ENCODE data around the gene ALG14. TPM values are rescaled to one million over a fixed set of nuclear protein-coding genes. Genes with fewer than 3 reads are reported as not detected.

ALG14 gene
- total RNA-seq, 1 donor from 2014 or later: 7.5 TPM

GRCh38 chr1:94976971-94977548 is 95.7 kb downstream of the ALG14 start:
- TF ChIP-seq, protein P1, sequence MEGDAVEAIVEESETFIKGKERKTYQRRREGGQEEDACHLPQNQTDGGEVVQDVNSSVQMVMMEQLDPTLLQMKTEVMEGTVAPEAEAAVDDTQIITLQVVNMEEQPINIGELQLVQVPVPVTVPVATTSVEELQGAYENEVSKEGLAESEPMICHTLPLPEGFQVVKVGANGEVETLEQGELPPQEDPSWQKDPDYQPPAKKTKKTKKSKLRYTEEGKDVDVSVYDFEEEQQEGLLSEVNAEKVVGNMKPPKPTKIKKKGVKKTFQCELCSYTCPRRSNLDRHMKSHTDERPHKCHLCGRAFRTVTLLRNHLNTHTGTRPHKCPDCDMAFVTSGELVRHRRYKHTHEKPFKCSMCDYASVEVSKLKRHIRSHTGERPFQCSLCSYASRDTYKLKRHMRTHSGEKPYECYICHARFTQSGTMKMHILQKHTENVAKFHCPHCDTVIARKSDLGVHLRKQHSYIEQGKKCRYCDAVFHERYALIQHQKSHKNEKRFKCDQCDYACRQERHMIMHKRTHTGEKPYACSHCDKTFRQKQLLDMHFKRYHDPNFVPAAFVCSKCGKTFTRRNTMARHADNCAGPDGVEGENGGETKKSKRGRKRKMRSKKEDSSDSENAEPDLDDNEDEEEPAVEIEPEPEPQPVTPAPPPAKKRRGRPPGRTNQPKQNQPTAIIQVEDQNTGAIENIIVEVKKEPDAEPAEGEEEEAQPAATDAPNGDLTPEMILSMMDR (IDR thresholded peaks at IDR 0.05): no peak
- ChIA-PET CTCF (no interaction called here), POLR2A (no interaction called here)
- intact Hi-C loops (cut with micrococcal nuclease): loop anchor here (10.0 kb wide), 1 partner anchor 562 kb away; the partner anchor contains the start of gene ABCD3
- no peak overlapping the region for H3K4me3 Mint-ChIP-seq
- no peak for ATAC-seq (ENCODE audit: low read depth)
- no peak for DNase-seq
- H3K27me3 Mint-ChIP-seq: no peaks in the 10 kb centered on the region
- H3K36me3 Mint-ChIP-seq (ENCODE audit: low read depth): no peaks in the 10 kb centered on the region
- H3K4me1 Mint-ChIP-seq: peaks cover 35% of the 10 kb centered on the region
- no peaks in the 10 kb centered on the region for H3K9me3 Mint-ChIP-seq
- no peak overlapping the region for H3K27ac Mint-ChIP-seq

DNA sequence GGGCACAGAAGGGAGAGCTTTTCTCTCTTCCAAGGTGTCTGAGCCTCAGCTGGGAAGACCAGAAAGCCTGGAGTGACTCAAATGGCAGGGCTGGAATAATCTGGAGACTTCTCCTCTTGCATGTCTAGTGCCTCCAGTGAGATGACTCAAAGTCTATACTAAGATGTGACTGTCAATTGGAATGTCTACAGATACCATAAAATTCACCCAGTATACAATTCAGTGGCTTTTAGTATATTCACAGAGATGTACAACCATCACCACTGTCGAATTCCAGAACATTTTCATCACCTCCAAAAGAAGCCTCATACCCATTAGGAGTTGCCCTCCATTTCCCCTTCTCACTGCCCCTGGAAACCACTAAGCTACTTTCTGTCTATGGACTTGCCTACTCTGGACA is 97.9 kb downstream of the ALG14 start:
- ChIA-PET CTCF (no interaction called here), POLR2A (interaction anchor here (0.6 kb wide), 1 partner anchor 12 kb away, joined by 3 read pairs; no protein-coding TSS in a partner anchor)
- no peak for ATAC-seq (ENCODE audit: low read depth)
- Mint-ChIP-seq H3K4me3 (no peak overlapping the region), H3K27ac (no peak overlapping the region), H3K36me3 (ENCODE audit: low read depth) (no peaks in the 10 kb centered on the region), H3K9me3 (no peaks in the 10 kb centered on the region), H3K27me3 (no peaks in the 10 kb centered on the region), H3K4me1 (peaks cover 15% of the 10 kb centered on the region)
- TF ChIP-seq, protein P1 (IDR thresholded peaks at IDR 0.05): no peak
- intact Hi-C loops (cut with micrococcal nuclease): loop anchor here (10.0 kb wide), 1 partner anchor 560 kb away; the partner anchor contains the start of gene ABCD3
- DNase-seq: no peak

- no peak overlapping the region for H3K27ac Mint-ChIP-seq
- intact Hi-C loops (cut with micrococcal nuclease): loop anchor here (10.0 kb wide), 1 partner anchor 559 kb away; the partner anchor contains the start of gene ABCD3
- TF ChIP-seq, protein P1 (IDR thresholded peaks at IDR 0.05): no peak
Measured at GRCh38 chr1:94974241-94974640, 98.5 kb downstream of the ALG14 start.

DNA sequence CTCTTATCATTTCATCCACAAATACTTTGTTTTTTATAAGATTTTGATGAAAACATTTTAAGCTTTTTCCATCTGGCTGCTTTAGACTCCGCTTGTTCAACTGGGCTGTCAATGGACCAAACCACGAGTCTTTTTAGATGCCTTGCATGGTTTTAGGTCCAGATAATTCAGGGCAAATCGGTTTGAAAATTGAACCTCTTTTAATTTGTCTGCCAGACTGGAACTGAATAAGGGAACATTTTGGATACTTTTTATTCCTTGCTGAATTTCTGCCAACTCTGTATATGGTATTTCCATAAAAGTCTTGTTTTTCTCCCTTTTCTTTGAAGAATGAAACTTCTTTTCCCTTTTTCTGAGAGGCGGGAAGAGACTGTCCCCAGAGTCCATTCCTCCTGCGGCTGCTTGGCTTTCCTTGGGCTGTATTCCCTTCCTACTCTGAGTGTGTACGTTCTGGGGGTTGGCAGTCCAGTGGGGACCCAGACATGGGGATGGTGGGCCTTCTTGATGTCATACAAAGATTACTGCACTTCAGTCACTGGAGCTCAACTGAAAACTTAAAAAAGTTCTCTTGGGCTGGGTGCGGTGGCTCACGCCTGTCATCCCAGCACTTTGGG is 99.3 kb downstream of the ALG14 start:
- no peak overlapping the region for H3K4me3 Mint-ChIP-seq
- H3K36me3 Mint-ChIP-seq (ENCODE audit: low read depth): no peaks in the 10 kb centered on the region
- H3K4me1 Mint-ChIP-seq: peaks cover 3% of the 10 kb centered on the region
- H3K9me3 Mint-ChIP-seq: no peaks in the 10 kb centered on the region
- no peak overlapping the region for H3K27ac Mint-ChIP-seq
- intact Hi-C loops (cut with micrococcal nuclease): loop anchor here (10.0 kb wide), 1 partner anchor 559 kb away; the partner anchor contains the start of gene ABCD3
- ATAC-seq (ENCODE audit: low read depth): no peak
- H3K27me3 Mint-ChIP-seq: no peaks in the 10 kb centered on the region
- ChIA-PET CTCF (no interaction called here), POLR2A (interaction anchor here (0.7 kb wide), 1 partner anchor 1069 kb away, joined by 4 read pairs; no protein-coding TSS in a partner anchor)
- DNase-seq: no peak
- TF ChIP-seq, protein P1 (IDR thresholded peaks at IDR 0.05): no peak

More at GRCh38 chr1:94974241-94974640, 98.5 kb downstream of the ALG14 start:
- Mint-ChIP-seq H3K4me1 (peaks cover 9% of the 10 kb centered on the region), H3K27me3 (no peaks in the 10 kb centered on the region), H3K36me3 (ENCODE audit: low read depth) (no peaks in the 10 kb centered on the region), H3K4me3 (no peak overlapping the region), H3K9me3 (no peaks in the 10 kb centered on the region)
- no peak for ATAC-seq (ENCODE audit: low read depth)
- DNase-seq: no peak
- ChIA-PET CTCF (no interaction called here), POLR2A (interaction anchor here (0.6 kb wide), 1 partner anchor 11 kb away, joined by 3 read pairs; no protein-coding TSS in a partner anchor)

- Mint-ChIP-seq H3K36me3 (ENCODE audit: low read depth) (no peaks in the 10 kb centered on the region), H3K27ac (no peak overlapping the region), H3K27me3 (no peaks in the 10 kb centered on the region), H3K9me3 (no peaks in the 10 kb centered on the region), H3K4me3 (no peak overlapping the region), H3K4me1 (no peaks in the 10 kb centered on the region)
- intact Hi-C loops (cut with micrococcal nuclease): loop anchor here (10.0 kb wide), 1 partner anchor 557 kb away; the partner anchor contains the start of gene ABCD3
- TF ChIP-seq, protein P1 (IDR thresholded peaks at IDR 0.05): no peak
- ATAC-seq (ENCODE audit: low read depth) (no peak), DNase-seq (no peak)
- ChIA-PET POLR2A (no interaction called here), CTCF (no interaction called here)
Measured at GRCh38 chr1:94971491-94971924, 101.2 kb downstream of the ALG14 start.

All from activated B cell treated with CpG ODN at 0.5 μM for 24 hours (primary cell).